ENCODE results near the gene DNAH11. TPM values are rescaled to one million over a fixed set of nuclear protein-coding genes. Genes with fewer than 3 reads are reported as not detected.

The DNAH11 gene
- total and polyA plus RNA-seq, 2 of the 13 experiments (the other 11 are each of a cell fraction or from before 2014, with no cell fraction given): not detected

- Histone ChIP-seq H3K9ac (ENCODE audit: insufficient read depth, low read depth, low read length) (no peak overlapping the region), H2AFZ (ENCODE audit: low read length) (no peak overlapping the region), H3K4me1 (ENCODE audit: insufficient read depth, low read length) (no peaks in the 10 kb centered on the region), H3K9me3 (ENCODE audit: low read length) (no peaks in the 10 kb centered on the region), H4K20me1 (ENCODE audit: insufficient read depth, low read length) (no peaks in the 10 kb centered on the region), H3K79me2 (ENCODE audit: insufficient read depth, low read length) (no peaks in the 10 kb centered on the region), H3K4me3 (replicated peaks in 1 of 3; ENCODE audit: insufficient read depth in 1 of 3, low read depth in 2 of 3, low read length in 3 of 3) (no peak overlapping the region), H3K4me2 (ENCODE audit: low read depth, low read length) (no peak overlapping the region), H3K36me3 (replicated peaks in 1 of 2; ENCODE audit: control insufficient read depth in 1 of 2, insufficient read depth in 2 of 2, low read length in 2 of 2) (no peaks in the 10 kb centered on the region), H3K27ac (ENCODE audit: extremely low read length, insufficient read depth, low read length) (no peak overlapping the region), H3K27me3 (ENCODE audit: control insufficient read depth in 1 of 2, insufficient read depth in 2 of 2, low read length in 2 of 2) (peaks cover 0 to 3% of the 10 kb centered on the region in 2 experiments; a peak in 1 of 5 replicates)
- ATAC-seq (no peak), DNase-seq (ENCODE audit: low spot score) (no peak), FAIRE-seq (no peak)
- ChIA-PET CTCF (ENCODE audit: low intra/inter-chr PET ratio, low total read pairs) (no interaction called here), POLR2A (no interaction called here)
- intact Hi-C loops (cut with micrococcal nuclease; ENCODE audit: unreplicated experiment) (no loop called here), in situ Hi-C loops (cut with HindIII; ENCODE audit: extremely low pct_ligation_motif_present, low pct_unique_long_range_greater_than_20kb) (loop anchor here (25.0 kb wide), 1 partner anchor 235 kb away; the partner anchor contains the start of gene DNAH11)
- no TSS peak for BruUV-seq (replicated peaks)
- WGBS (ENCODE audit: low lambda C conversion rate): 0% methylated on average over 5 of the region's 5 CpGs
- TF ChIP-seq ATRX (CRISPR knock-in tag; IDR thresholded peaks at IDR 0.05; ENCODE audit: borderline replicate concordance): no peak
- no peak for TF ChIP-seq HNF1B (CRISPR knock-in tag; IDR thresholded peaks at IDR 0.05)
- no peak for TF ChIP-seq ZNF317 (CRISPR knock-in tag; IDR thresholded peaks at IDR 0.05)
- TF ChIP-seq MBD4 (IDR thresholded peaks at IDR 0.05; ENCODE audit: borderline replicate concordance, low read length): no peak
- no peak for TF ChIP-seq CEBPB (IDR thresholded peaks at IDR 0.05; ENCODE audit: borderline replicate concordance, low read depth, low read length)
- TF ChIP-seq ATAD3A (CRISPR knock-in tag; IDR thresholded peaks at IDR 0.05): no peak
- TF ChIP-seq ZNF792 (CRISPR knock-in tag; IDR thresholded peaks at IDR 0.05): no peak
- TF ChIP-seq CHD2 (IDR thresholded peaks at IDR 0.05; ENCODE audit: low read depth, low read length): no peak
- no peak for TF ChIP-seq E2F1 (CRISPR knock-in tag; IDR thresholded peaks at IDR 0.05)
- TF ChIP-seq ZBTB8A (CRISPR knock-in tag; IDR thresholded peaks at IDR 0.05; ENCODE audit: borderline replicate concordance, low read depth): no peak
- no peak for TF ChIP-seq ISL2 (CRISPR knock-in tag; IDR thresholded peaks at IDR 0.05)
- TF ChIP-seq ZNF777 (CRISPR knock-in tag; IDR thresholded peaks at IDR 0.05): no peak
- no peak for TF ChIP-seq ZNF883 (CRISPR knock-in tag; IDR thresholded peaks at IDR 0.05; ENCODE audit: not compliant biosample characterization)
- no peak for TF ChIP-seq ZNF501 (CRISPR knock-in tag; IDR thresholded peaks at IDR 0.05)
- no peak for TF ChIP-seq ZNF891 (CRISPR knock-in tag; IDR thresholded peaks at IDR 0.05)
- TF ChIP-seq SOX6 (IDR thresholded peaks at IDR 0.05): no peak
- TF ChIP-seq SOX6 (CRISPR knock-in tag; IDR thresholded peaks at IDR 0.05): no peak
These were observed 229.2 kb downstream of the DNAH11 start for GRCh38 chr7:21771906-21772610.

Data from HepG2 (cell line).